Stimulated activated memory B cell treated with anti-CD40 and anti-IgM and Interleukin-4, amounts not matched to agents 10 μg/mL and 1 μg/mL and 100 μg/mL, for 72 hours (primary cell): Measurements from ENCODE around the gene AIG1.
A peak's percentile ranks its signal among the peaks of the same experiment; 100 is the strongest.
"Not testable (repeated sequence)": the region's sequence is repeated elsewhere in the genome, so short reads cannot be mapped to it uniquely, and the experiment has no call there.

Source experiments
- ATAC-seq: fragments of 150-1000 bp; cut with Tn5 transposase; 2 replicates; pipeline ENCODE4 v1.10.0; 2021
- H3K27ac Mint-ChIP-seq: one replicate; pipeline ENCODE4 v1.8.0; 2022; ENCODE audit warnings: mild to moderate bottlenecking, mixed read lengths
- H3K27me3 Mint-ChIP-seq: one replicate; pipeline ENCODE4 v1.8.0; 2022; ENCODE audit warnings: mixed read lengths
- H3K36me3 Mint-ChIP-seq: one replicate; pipeline ENCODE4 v1.8.0; 2022; ENCODE audit warnings: mixed read lengths
- H3K4me1 Mint-ChIP-seq: one replicate; pipeline ENCODE4 v1.8.0; 2022; ENCODE audit warnings: mixed read lengths
- H3K4me3 Mint-ChIP-seq: one replicate; pipeline ENCODE4 v1.8.0; 2022; ENCODE audit warnings: mild to moderate bottlenecking, moderate library complexity, mixed read lengths
- H3K9me3 Mint-ChIP-seq: one replicate; pipeline ENCODE4 v1.8.0; 2022; ENCODE audit warnings: mixed read lengths

AIG1 gene

GRCh38 chr6:143044345-143044744 lies 16.3 kb upstream of the AIG1 start:
- H3K9me3 Mint-ChIP-seq, H3K4me1 Mint-ChIP-seq, H3K27ac Mint-ChIP-seq, H3K4me3 Mint-ChIP-seq, H3K36me3 Mint-ChIP-seq, ATAC-seq: not testable (repeated sequence)
- peaks cover 60% of the 10 kb centered on the region for H3K27me3 Mint-ChIP-seq

- no peak for ATAC-seq
- Mint-ChIP-seq H3K9me3 (no peaks in the 10 kb centered on the region), H3K4me1 (peaks cover 7% of the 10 kb centered on the region), H3K36me3 (no peaks in the 10 kb centered on the region), H3K4me3 (no peak overlapping the region), H3K27me3 (peaks cover 30% of the 10 kb centered on the region), H3K27ac (no peak overlapping the region)
Observed at GRCh38 chr6:143049611-143050010, 11.1 kb upstream of the AIG1 start.

GRCh38 chr6:143050509-143050908 lies 10.2 kb upstream of the AIG1 start:
- no peak for ATAC-seq
- no peak overlapping the region for H3K27ac Mint-ChIP-seq
- peaks cover 21% of the 10 kb centered on the region for H3K27me3 Mint-ChIP-seq
- H3K4me1 Mint-ChIP-seq: peaks cover 7% of the 10 kb centered on the region
- no peaks in the 10 kb centered on the region for H3K36me3 Mint-ChIP-seq
- no peak overlapping the region for H3K4me3 Mint-ChIP-seq
- no peaks in the 10 kb centered on the region for H3K9me3 Mint-ChIP-seq

DNA sequence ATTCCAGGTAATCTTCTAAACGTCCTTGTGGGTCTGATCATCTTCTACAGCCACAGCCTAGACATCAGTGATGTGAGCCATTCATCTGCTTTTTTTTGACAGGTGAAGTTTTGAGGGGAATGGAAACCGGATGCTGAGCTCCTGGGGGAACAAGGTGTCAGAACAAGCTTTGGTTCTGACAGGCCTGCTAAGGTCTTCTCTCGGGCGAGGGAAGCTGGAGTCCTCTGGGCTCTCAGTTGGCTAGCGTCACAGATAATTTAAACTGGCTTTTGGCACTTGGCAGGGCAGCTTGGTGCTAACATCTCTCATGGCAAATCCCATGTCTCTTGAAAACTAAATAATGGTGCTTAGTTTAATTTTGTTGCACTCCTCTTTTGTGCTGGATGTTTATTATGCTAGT lies 8.4 kb upstream of the AIG1 start:
- Mint-ChIP-seq H3K9me3 (no peaks in the 10 kb centered on the region), H3K4me1 (peaks cover 7% of the 10 kb centered on the region), H3K36me3 (no peaks in the 10 kb centered on the region), H3K27me3 (peaks cover 5% of the 10 kb centered on the region), H3K4me3 (no peak overlapping the region), H3K27ac (no peak overlapping the region)
- no peak for ATAC-seq

GRCh38 chr6:143053856-143054255 lies 6.8 kb upstream of the AIG1 start:
- Mint-ChIP-seq H3K27me3 (no peaks in the 10 kb centered on the region), H3K9me3 (no peaks in the 10 kb centered on the region), H3K36me3 (no peaks in the 10 kb centered on the region), H3K27ac (peak overlapping the region; percentile 16), H3K4me1 (peaks cover 7% of the 10 kb centered on the region), H3K4me3 (no peak overlapping the region)
- ATAC-seq: no peak

DNA sequence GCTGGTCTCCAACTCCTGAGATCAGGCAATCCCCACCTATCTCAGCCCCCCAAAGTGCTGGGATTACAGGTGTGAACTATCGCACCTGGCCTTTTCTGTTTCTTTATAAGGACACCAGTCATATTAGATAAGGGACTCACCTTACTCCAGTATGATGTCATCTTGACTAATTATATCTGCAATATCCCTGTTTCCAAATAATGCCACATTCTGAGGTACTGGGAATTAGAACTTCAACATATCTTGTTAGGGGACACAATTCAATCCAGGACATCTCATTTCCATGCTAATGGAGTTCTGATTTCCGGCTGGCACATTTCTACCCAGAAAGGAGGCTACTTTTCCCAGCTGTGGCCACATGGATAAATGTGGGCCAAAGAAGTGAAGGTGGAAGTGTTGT lies 6.4 kb upstream of the AIG1 start:
- no peaks in the 10 kb centered on the region for H3K9me3 Mint-ChIP-seq
- H3K4me3 Mint-ChIP-seq: no peak overlapping the region
- peak overlapping the region; percentile 16 for H3K27ac Mint-ChIP-seq
- no peaks in the 10 kb centered on the region for H3K36me3 Mint-ChIP-seq
- H3K27me3 Mint-ChIP-seq: no peaks in the 10 kb centered on the region
- H3K4me1 Mint-ChIP-seq: peaks cover 7% of the 10 kb centered on the region
- ATAC-seq: no peak

DNA sequence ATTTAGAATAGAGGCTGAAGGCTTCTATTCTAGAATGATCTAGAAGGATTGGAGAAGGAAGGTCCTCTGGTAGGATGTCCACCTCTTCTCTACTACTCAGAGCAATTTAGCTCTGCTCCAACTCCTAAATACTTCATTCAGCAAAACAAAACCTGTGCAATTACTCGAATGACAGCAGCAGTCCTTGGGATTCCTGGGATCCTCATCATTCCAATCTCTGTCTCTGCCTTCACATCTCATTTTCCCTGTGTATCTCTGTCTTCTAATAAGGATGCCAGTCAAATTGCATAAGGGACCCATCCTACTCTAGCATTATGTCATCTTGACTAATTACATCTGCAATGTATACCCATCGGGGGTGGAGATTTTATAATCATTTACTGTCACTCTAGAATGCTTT lies 5.5 kb upstream of the AIG1 start:
- H3K36me3 Mint-ChIP-seq: no peaks in the 10 kb centered on the region
- H3K27ac Mint-ChIP-seq: no peak overlapping the region
- H3K4me3 Mint-ChIP-seq: no peak overlapping the region
- ATAC-seq: no peak
- no peaks in the 10 kb centered on the region for H3K27me3 Mint-ChIP-seq
- H3K4me1 Mint-ChIP-seq: peaks cover 14% of the 10 kb centered on the region
- no peaks in the 10 kb centered on the region for H3K9me3 Mint-ChIP-seq

DNA sequence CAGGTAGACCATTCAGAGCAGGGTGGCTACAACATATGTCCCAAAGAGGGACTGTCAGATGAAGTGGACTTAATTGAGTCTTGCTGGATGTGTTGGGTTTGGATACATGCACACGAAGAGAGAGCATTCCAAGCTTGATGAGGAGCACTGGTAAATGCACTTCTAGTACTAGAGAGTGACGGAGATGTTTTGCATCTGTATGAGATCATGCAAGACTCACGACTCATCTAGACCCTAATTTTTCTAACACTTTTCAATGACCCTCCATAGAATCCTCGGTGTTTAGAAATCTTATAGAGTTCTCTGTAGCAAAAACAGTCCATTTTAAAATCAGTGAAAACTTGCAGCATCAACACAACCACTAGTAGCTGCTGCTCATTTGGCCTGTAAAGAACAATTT lies 4.8 kb upstream of the AIG1 start:
- no peak overlapping the region for H3K27ac Mint-ChIP-seq
- H3K36me3 Mint-ChIP-seq: no peaks in the 10 kb centered on the region
- no peak overlapping the region for H3K4me3 Mint-ChIP-seq
- no peaks in the 10 kb centered on the region for H3K27me3 Mint-ChIP-seq
- ATAC-seq: no peak
- H3K4me1 Mint-ChIP-seq: peaks cover 19% of the 10 kb centered on the region
- H3K9me3 Mint-ChIP-seq: no peaks in the 10 kb centered on the region

GRCh38 chr6:143058987-143059386 lies 1.7 kb upstream of the AIG1 start:
- no peaks in the 10 kb centered on the region for H3K9me3 Mint-ChIP-seq
- no peak overlapping the region for H3K4me3 Mint-ChIP-seq
- no peaks in the 10 kb centered on the region for H3K27me3 Mint-ChIP-seq
- H3K36me3 Mint-ChIP-seq: no peaks in the 10 kb centered on the region
- peaks cover 34% of the 10 kb centered on the region for H3K4me1 Mint-ChIP-seq
- no peak overlapping the region for H3K27ac Mint-ChIP-seq
- no peak for ATAC-seq

DNA sequence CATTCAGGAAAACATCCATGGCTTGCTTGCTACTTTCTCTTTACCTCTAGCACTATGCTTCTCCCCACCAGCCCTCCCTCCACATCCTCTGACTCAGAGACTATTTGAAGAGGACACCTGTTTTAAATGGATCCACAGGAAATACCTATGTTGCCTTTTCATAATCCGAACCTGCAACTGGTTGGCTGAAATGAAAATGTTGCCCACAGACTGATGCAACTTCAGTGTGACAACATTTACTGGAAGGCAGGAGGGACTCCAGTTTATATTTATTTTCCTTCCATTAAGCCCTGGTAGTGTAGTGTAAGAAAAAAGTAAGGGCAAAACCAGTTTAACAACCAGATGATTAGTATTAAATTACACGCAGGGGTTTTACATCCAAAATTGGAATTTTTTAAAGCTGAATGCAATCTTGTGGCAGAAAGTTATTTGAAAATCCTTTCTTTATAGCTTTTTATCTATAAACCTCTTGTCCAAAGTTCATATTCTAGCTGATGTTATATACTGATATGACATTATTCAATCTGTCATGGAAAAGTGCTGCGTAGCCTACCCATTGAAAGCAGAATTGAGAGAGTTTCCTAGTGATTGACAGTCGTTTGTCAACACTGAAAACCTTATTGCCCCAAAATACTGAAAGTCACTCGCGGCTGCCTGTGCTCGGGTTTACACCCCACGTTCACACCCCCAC lies 881 bp upstream of the AIG1 start:
- H3K27me3 Mint-ChIP-seq: no peaks in the 10 kb centered on the region
- peak overlapping the region; percentile 96 for H3K4me3 Mint-ChIP-seq
- ATAC-seq: no peak
- H3K36me3 Mint-ChIP-seq: no peaks in the 10 kb centered on the region
- H3K9me3 Mint-ChIP-seq: no peaks in the 10 kb centered on the region
- H3K27ac Mint-ChIP-seq: peak overlapping the region; percentile 97
- peaks cover 32% of the 10 kb centered on the region for H3K4me1 Mint-ChIP-seq

GRCh38 chr6:143060354-143060805 lies 309 bp upstream of the AIG1 start:
- H3K36me3 Mint-ChIP-seq: no peaks in the 10 kb centered on the region
- H3K4me1 Mint-ChIP-seq: peaks cover 32% of the 10 kb centered on the region
- peak overlapping the region; percentile 97 for H3K27ac Mint-ChIP-seq
- no peaks in the 10 kb centered on the region for H3K9me3 Mint-ChIP-seq
- no peaks in the 10 kb centered on the region for H3K27me3 Mint-ChIP-seq
- peak; percentile 82 for ATAC-seq
- H3K4me3 Mint-ChIP-seq: peak overlapping the region; percentile 96

- ATAC-seq: no peak
Observed at GRCh38 chr6:143061597-143062385, 1.1 kb downstream of the AIG1 start.

GRCh38 chr6:143062551-143062950 lies 1.9 kb downstream of the AIG1 start:
- Mint-ChIP-seq H3K9me3 (no peaks in the 10 kb centered on the region), H3K27me3 (no peaks in the 10 kb centered on the region), H3K4me3 (no peak overlapping the region), H3K4me1 (peaks cover 32% of the 10 kb centered on the region), H3K36me3 (no peaks in the 10 kb centered on the region), H3K27ac (peak overlapping the region; percentile 97)
- no peak for ATAC-seq

More at GRCh38 chr6:143061597-143062385, 1.1 kb downstream of the AIG1 start:
- Mint-ChIP-seq H3K4me1 (peaks cover 32% of the 10 kb centered on the region), H3K9me3 (no peaks in the 10 kb centered on the region), H3K27ac (peak overlapping the region; percentile 97), H3K27me3 (no peaks in the 10 kb centered on the region), H3K4me3 (peak overlapping the region; percentile 96), H3K36me3 (no peaks in the 10 kb centered on the region)

DNA sequence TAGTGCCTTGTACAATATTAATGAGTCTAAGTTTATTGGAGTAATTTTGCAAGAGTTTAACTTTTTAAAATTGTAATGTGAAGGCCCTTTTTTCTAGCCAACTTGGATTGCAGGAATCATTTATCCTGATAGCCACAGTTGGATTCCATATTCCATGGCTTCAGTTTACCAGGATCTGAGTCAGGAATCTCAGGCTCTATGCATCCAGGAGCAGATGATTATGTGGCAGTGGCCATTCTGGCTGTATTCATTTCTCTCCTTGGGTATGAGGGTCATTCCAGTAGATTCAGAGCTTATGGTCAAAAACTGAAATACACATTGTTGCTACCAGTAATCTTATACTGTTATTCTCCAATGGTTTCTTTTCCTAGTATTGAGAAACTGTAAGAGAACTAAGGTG lies 2.9 kb downstream of the AIG1 start:
- ATAC-seq: no peak
- no peaks in the 10 kb centered on the region for H3K27me3 Mint-ChIP-seq
- no peak overlapping the region for H3K4me3 Mint-ChIP-seq
- no peak overlapping the region for H3K27ac Mint-ChIP-seq
- no peaks in the 10 kb centered on the region for H3K9me3 Mint-ChIP-seq
- peaks cover 32% of the 10 kb centered on the region for H3K4me1 Mint-ChIP-seq
- no peaks in the 10 kb centered on the region for H3K36me3 Mint-ChIP-seq

DNA sequence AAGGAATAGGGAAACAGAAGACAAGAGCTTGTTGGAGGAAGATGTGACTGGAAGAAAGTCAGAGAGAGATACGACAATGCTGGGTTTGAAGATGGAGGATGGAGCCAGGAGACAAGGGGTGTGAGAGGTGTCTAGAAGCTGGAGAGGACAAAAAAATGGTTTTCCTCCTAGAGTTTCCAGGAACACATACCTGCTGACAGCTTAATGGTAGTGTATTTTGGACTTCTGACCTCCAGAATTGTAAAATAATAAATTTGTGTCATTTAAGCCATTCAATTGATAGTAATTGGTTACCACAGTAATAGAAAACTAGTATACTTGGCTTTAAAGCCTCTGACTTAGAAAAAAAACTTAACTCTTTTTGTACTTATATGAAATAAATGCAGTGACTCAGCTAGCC lies 3.6 kb downstream of the AIG1 start:
- Mint-ChIP-seq H3K9me3 (no peaks in the 10 kb centered on the region), H3K27ac (no peak overlapping the region), H3K4me3 (no peak overlapping the region), H3K4me1 (peaks cover 32% of the 10 kb centered on the region), H3K36me3 (no peaks in the 10 kb centered on the region), H3K27me3 (no peaks in the 10 kb centered on the region)
- no peak for ATAC-seq
